ENCODE data around the gene DRG2.

The DRG2 gene

GRCh38 chr17:18056214-18056613 is 31.5 kb upstream of the DRG2 start:
- no peaks in the 10 kb centered on the region for H3K27me3 ChIP-seq (ENCODE audit: insufficient read depth, low read depth)
- H3K9ac ChIP-seq: no peak overlapping the region
- H3K27ac ChIP-seq: no peak overlapping the region
- no peaks in the 10 kb centered on the region for H3K4me1 ChIP-seq (ENCODE audit: low read depth, poor library complexity, severe bottlenecking)
- no peaks in the 10 kb centered on the region for H4K20me1 ChIP-seq (ENCODE audit: insufficient read depth)
- H3K36me3 ChIP-seq (ENCODE audit: insufficient read depth): no peaks in the 10 kb centered on the region
- no peak for TF ChIP-seq CTCF (conservative IDR thresholded peaks at IDR 0.05; ENCODE audit: low read depth, low read length)
- no peak overlapping the region for H3K4me3 ChIP-seq (IDR thresholded peaks at IDR 0.05; ENCODE audit: insufficient read depth, low read depth, low read length)
- H3K4me2 ChIP-seq: no peak overlapping the region
- H3K79me2 ChIP-seq (ENCODE audit: insufficient read depth, low read depth): no peaks in the 10 kb centered on the region
- H2AFZ ChIP-seq (ENCODE audit: low read depth): no peak overlapping the region

GRCh38 chr17:18059283-18059682 is 28.5 kb upstream of the DRG2 start:
- no peak overlapping the region for H3K4me3 ChIP-seq (IDR thresholded peaks at IDR 0.05; ENCODE audit: insufficient read depth, low read depth, low read length)
- TF ChIP-seq CTCF (conservative IDR thresholded peaks at IDR 0.05; ENCODE audit: low read depth, low read length): no peak
- no peak overlapping the region for H3K27ac ChIP-seq
- no peaks in the 10 kb centered on the region for H3K4me1 ChIP-seq (ENCODE audit: low read depth, poor library complexity, severe bottlenecking)
- no peaks in the 10 kb centered on the region for H3K36me3 ChIP-seq (ENCODE audit: insufficient read depth)
- no peaks in the 10 kb centered on the region for H3K27me3 ChIP-seq (ENCODE audit: insufficient read depth, low read depth)
- no peak overlapping the region for H3K4me2 ChIP-seq
- no peaks in the 10 kb centered on the region for H3K79me2 ChIP-seq (ENCODE audit: insufficient read depth, low read depth)
- H4K20me1 ChIP-seq (ENCODE audit: insufficient read depth): no peaks in the 10 kb centered on the region
- no peak overlapping the region for H2AFZ ChIP-seq (ENCODE audit: low read depth)
- H3K9ac ChIP-seq: no peak overlapping the region

- H4K20me1 ChIP-seq (ENCODE audit: insufficient read depth): no peaks in the 10 kb centered on the region
- H3K4me3 ChIP-seq (IDR thresholded peaks at IDR 0.05; ENCODE audit: insufficient read depth, low read depth, low read length): no peak overlapping the region
- no peak overlapping the region for H3K9ac ChIP-seq
- H3K27ac ChIP-seq: no peak overlapping the region
- H2AFZ ChIP-seq (ENCODE audit: low read depth): no peak overlapping the region
- no peak overlapping the region for H3K4me2 ChIP-seq
- H3K27me3 ChIP-seq (ENCODE audit: insufficient read depth, low read depth): no peaks in the 10 kb centered on the region
- TF ChIP-seq CTCF (conservative IDR thresholded peaks at IDR 0.05; ENCODE audit: low read depth, low read length): no peak
- H3K79me2 ChIP-seq (ENCODE audit: insufficient read depth, low read depth): no peaks in the 10 kb centered on the region
- H3K4me1 ChIP-seq (ENCODE audit: low read depth, poor library complexity, severe bottlenecking): no peaks in the 10 kb centered on the region
- H3K36me3 ChIP-seq (ENCODE audit: insufficient read depth): no peaks in the 10 kb centered on the region
These were observed 23.7 kb upstream of the DRG2 start for GRCh38 chr17:18064053-18064452.

GRCh38 chr17:18065546-18065945 is 22.2 kb upstream of the DRG2 start:
- Histone ChIP-seq H3K4me1 (ENCODE audit: low read depth, poor library complexity, severe bottlenecking) (no peaks in the 10 kb centered on the region), H3K4me3 (IDR thresholded peaks at IDR 0.05; ENCODE audit: insufficient read depth, low read depth, low read length) (no peak overlapping the region), H3K4me2 (no peak overlapping the region), H3K9ac (no peak overlapping the region), H3K27ac (no peak overlapping the region), H3K79me2 (ENCODE audit: insufficient read depth, low read depth) (no peaks in the 10 kb centered on the region), H3K27me3 (ENCODE audit: insufficient read depth, low read depth) (no peaks in the 10 kb centered on the region), H2AFZ (ENCODE audit: low read depth) (no peak overlapping the region), H3K36me3 (ENCODE audit: insufficient read depth) (no peaks in the 10 kb centered on the region), H4K20me1 (ENCODE audit: insufficient read depth) (no peaks in the 10 kb centered on the region)
- TF ChIP-seq CTCF (conservative IDR thresholded peaks at IDR 0.05; ENCODE audit: low read depth, low read length): no peak

GRCh38 chr17:18066866-18067265 is 20.9 kb upstream of the DRG2 start:
- Histone ChIP-seq H2AFZ (ENCODE audit: low read depth) (no peak overlapping the region), H3K9ac (no peak overlapping the region), H3K79me2 (ENCODE audit: insufficient read depth, low read depth) (no peaks in the 10 kb centered on the region), H3K4me2 (no peak overlapping the region), H3K4me1 (ENCODE audit: low read depth, poor library complexity, severe bottlenecking) (no peaks in the 10 kb centered on the region), H3K27ac (no peak overlapping the region), H3K4me3 (IDR thresholded peaks at IDR 0.05; ENCODE audit: insufficient read depth, low read depth, low read length) (no peak overlapping the region), H4K20me1 (ENCODE audit: insufficient read depth) (no peaks in the 10 kb centered on the region), H3K27me3 (ENCODE audit: insufficient read depth, low read depth) (no peaks in the 10 kb centered on the region), H3K36me3 (ENCODE audit: insufficient read depth) (no peaks in the 10 kb centered on the region)
- no peak for TF ChIP-seq CTCF (conservative IDR thresholded peaks at IDR 0.05; ENCODE audit: low read depth, low read length)
